Ishikawa (cell line): ENCODE results near the gene MRPS18B.

Experiments used
- CEBPB ChIP-seq: IDR thresholded peaks from 2 replicates; pipeline ENCODE4 v1.6.1; 2012
- CREB1 ChIP-seq: IDR thresholded peaks from 2 replicates; pipeline ENCODE4 v1.6.1; 2012; ENCODE audit warnings: low read depth
- EGR1 ChIP-seq: IDR thresholded peaks from 2 replicates; pipeline ENCODE4 v1.6.1; 2012
- EP300 ChIP-seq: IDR thresholded peaks from 2 replicates; pipeline ENCODE4 v1.6.1; 2012; ENCODE audit warnings: borderline replicate concordance
- FOXM1 ChIP-seq: IDR thresholded peaks from 2 replicates; pipeline ENCODE4 v1.6.1; 2012; ENCODE audit warnings: low read depth, borderline replicate concordance
- NFIC ChIP-seq: IDR thresholded peaks from 2 replicates; pipeline ENCODE4 v1.6.1; 2012
- RAD21 ChIP-seq: IDR thresholded peaks from 2 replicates; pipeline ENCODE4 v1.6.1; 2012; ENCODE audit warnings: low read depth
- REST ChIP-seq: IDR thresholded peaks from 2 replicates; pipeline ENCODE4 v1.6.1; 2012; ENCODE audit warnings: low read depth, mild to moderate bottlenecking
- TAF1 ChIP-seq: IDR thresholded peaks from 2 replicates; pipeline ENCODE4 v1.6.1; 2012; ENCODE audit warnings: low read depth, mild to moderate bottlenecking
- TCF12 ChIP-seq: IDR thresholded peaks from 2 replicates; pipeline ENCODE4 v1.6.1; 2012; ENCODE audit warnings: low read depth
- TEAD4 ChIP-seq: IDR thresholded peaks from 2 replicates; pipeline ENCODE4 v1.6.1; 2012
- YY1 ChIP-seq: IDR thresholded peaks from 2 replicates; pipeline ENCODE4 v1.6.1; 2012; ENCODE audit warnings: low read depth
- ZBTB7A ChIP-seq: IDR thresholded peaks from 2 replicates; pipeline ENCODE4 v1.6.1; 2012; ENCODE audit warnings: low read depth
- TF ChIP-seq, protein P1 (sequence below): IDR thresholded peaks from 2 replicates; pipeline ENCODE4 v1.6.1; 2012
- TF ChIP-seq, protein P2 (sequence below): IDR thresholded peaks from 2 replicates; pipeline ENCODE4 v1.6.1; 2012

Gene MRPS18B

GRCh38 chr6:30615958-30616810 is 1.5 kb upstream of the MRPS18B start:
- no peak for TF ChIP-seq EGR1

GRCh38 chr6:30616811-30617564 is 652 bp upstream of the MRPS18B start, which contains the start of gene PPP1R10:
Gene PPP1R10, minus strand, starts transcription at chr6:30617243. Its CDS starts 7,299 bp downstream, at chr6:30609944.
- TF ChIP-seq FOXM1 (peak; percentile 98), NFIC (no peak), TEAD4 (no peak), TAF1 (peak; percentile 96), CEBPB (no peak), REST (no peak), ZBTB7A (no peak), TCF12 (no peak), RAD21 (no peak), YY1 (peak; percentile 95), EGR1 (no peak)
- TF ChIP-seq, protein P1, sequence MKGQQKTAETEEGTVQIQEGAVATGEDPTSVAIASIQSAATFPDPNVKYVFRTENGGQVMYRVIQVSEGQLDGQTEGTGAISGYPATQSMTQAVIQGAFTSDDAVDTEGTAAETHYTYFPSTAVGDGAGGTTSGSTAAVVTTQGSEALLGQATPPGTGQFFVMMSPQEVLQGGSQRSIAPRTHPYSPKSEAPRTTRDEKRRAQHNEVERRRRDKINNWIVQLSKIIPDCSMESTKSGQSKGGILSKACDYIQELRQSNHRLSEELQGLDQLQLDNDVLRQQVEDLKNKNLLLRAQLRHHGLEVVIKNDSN = peak; percentile 84
- TF ChIP-seq, protein P2, sequence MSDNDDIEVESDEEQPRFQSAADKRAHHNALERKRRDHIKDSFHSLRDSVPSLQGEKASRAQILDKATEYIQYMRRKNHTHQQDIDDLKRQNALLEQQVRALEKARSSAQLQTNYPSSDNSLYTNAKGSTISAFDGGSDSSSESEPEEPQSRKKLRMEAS = peak; percentile 51; the same call in 1 of the 2 replicates

- TF ChIP-seq NFIC = no peak
- no peak for TF ChIP-seq TAF1
- no peak for TF ChIP-seq CEBPB
- TF ChIP-seq REST = no peak
- no peak for TF ChIP-seq RAD21
- TF ChIP-seq, protein P2 = no peak
- no peak for TF ChIP-seq FOXM1
- no peak for TF ChIP-seq EGR1
- TF ChIP-seq CREB1 = no peak
- TF ChIP-seq TCF12 = no peak
- no peak for TF ChIP-seq ZBTB7A
- no peak for TF ChIP-seq TEAD4
- TF ChIP-seq YY1 = no peak
- TF ChIP-seq, protein P1 = no peak
- no peak for TF ChIP-seq EP300
Observed at GRCh38 chr6:30618270-30618797, 694 bp downstream of the MRPS18B start.

GRCh38 chr6:30619561-30619960 is 1.9 kb downstream of the MRPS18B start:
- no peak for TF ChIP-seq FOXM1
- no peak for TF ChIP-seq TAF1
- no peak for TF ChIP-seq TCF12
- TF ChIP-seq CEBPB = no peak
- TF ChIP-seq TEAD4 = no peak
- TF ChIP-seq REST = no peak
- TF ChIP-seq, protein P1 = no peak
- no peak for TF ChIP-seq ZBTB7A
- no peak for TF ChIP-seq EP300
- no peak for TF ChIP-seq EGR1
- TF ChIP-seq, protein P2 = no peak
- no peak for TF ChIP-seq CREB1
- TF ChIP-seq RAD21 = no peak
- no peak for TF ChIP-seq YY1
- TF ChIP-seq NFIC = no peak
